HG03280 (cell line): ENCODE measurements around the gene C5orf47.
A peak's percentile ranks its signal among the peaks of the same experiment; 100 is the strongest.
"Not testable (repeated sequence)": the region's sequence is repeated elsewhere in the genome, so short reads cannot be mapped to it uniquely, and the experiment has no call there.

Source experiments
- ATAC-seq: cut with Tn5 transposase; IDR thresholded peaks from one replicate; pipeline ENCODE4 v1.9.1; 2021; ENCODE audit warnings: mild to moderate bottlenecking, moderate library complexity; ENCODE audit not compliant: unreplicated experiment

The C5orf47 gene

DNA sequence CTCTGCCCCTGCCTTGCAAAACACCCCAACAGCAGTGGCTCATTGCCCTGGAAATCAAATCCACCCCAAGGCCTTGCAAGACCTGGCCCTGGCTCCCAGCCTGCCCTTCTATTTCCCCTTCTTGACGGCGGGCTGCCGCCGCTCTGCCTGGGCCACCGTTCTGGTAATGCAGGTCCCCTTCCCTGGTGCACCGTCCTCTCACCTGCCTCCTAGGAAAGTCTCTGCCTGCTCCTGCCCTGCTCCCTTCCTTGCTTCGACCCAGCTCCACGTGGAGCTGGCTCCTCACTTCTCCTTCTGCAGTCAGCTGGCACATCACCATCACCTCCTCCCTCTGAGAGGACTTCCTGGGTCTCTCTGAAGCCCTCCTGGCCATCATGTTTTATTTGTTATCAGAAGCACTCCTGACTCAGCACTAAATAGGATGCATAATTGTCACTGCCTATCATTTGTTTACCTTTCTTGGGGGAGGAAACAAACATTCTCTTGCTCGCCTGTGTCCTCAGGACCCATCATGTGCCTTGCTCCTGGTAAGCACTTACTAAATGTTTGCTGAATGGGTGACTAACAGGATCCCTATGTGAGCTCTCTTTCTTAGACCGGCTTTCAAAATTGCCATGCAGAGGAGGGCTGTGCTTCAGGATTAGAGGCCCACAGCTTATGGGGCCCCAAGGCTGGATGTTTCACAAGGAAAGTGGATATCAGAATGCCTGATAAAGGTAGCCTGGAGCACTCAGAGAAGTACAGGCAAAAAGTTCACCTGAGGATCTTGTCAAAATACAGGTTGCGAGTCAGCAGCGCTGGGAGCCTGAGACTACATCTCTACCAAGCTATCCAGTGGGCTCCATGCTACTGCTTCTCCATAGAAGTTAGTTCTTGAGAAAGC, 19.6 kb upstream of the C5orf47 start:
- ATAC-seq: no peak

DNA sequence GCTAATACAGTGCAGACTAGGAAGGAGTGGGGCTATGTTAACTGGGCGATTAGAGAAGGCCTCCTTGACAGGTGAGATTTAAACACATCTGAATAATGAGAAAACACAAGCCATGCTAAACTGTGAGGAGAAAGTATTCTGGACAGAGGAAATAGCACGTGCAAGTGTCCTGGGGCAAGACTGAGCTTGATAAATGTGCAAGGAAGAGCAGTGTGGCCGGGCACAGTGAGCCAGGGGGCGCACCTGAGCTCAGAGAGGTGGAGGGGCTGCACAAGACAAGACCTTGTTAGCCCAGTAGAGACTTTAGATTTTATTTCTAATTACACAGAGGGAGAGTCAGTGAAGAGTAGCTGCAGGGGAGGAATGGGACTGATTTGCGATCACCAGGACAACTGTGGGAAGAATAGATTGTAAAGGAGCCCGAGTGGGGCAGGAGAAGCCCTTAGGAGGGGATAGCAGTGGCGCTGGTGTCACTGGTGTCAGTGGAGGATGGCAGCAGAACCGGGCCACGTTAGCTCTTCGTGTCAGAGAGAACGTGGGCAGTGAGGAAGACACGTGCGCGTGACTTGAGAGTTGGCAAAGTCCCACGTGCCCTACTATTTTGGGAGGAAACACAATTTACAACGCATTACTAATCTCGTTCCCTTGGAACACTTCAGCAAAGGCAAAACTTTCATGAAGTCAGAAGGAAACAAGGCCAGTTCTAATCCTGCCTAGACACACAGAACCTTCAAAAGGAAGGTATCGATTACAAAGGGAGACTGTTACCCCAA, 17.9 kb upstream of the C5orf47 start:
- ATAC-seq: no peak

- no peak for ATAC-seq
These were observed 17.2 kb upstream of the C5orf47 start for GRCh38 chr5:173971681-173972345.

DNA sequence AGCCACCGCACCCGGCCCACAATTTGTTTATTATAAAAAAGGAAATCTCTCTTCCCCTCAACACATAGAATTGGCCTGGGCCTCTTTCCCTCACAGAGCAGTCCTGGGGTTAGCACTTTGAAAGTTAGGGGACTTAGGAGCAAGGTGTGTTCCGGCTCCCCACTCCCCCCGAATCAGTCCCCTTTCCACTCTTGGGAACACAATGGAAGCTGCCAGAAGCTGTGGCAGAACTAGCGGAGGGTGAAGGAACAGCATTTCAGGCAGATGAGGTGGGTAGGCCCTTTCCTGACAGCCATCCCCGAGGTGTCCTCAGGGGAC, 16.4 kb upstream of the C5orf47 start:
- ATAC-seq: no peak

GRCh38 chr5:173972925-173973615, 15.9 kb upstream of the C5orf47 start:
- ATAC-seq: peak; percentile 76

DNA sequence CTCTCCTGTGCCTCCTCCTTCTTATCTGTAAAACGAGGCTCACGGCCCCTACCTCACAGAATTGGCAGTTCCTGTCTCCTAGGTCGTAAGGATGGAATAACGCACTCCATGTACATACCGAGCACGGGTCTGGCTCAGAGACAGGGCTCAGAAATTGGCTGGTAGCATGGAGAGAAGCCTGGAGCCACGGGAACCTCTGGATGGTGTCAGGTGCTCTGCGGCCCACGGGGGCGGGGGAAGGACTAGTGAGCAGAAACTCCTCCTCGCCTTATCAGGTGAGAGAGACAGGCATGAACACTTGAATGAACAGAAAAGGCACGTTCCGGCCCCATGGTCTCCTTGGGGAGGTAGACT, 15.4 kb upstream of the C5orf47 start:
- ATAC-seq: peak; percentile 31

- ATAC-seq: no peak
These were observed 14.2 kb upstream of the C5orf47 start for GRCh38 chr5:173974688-173975239.

DNA sequence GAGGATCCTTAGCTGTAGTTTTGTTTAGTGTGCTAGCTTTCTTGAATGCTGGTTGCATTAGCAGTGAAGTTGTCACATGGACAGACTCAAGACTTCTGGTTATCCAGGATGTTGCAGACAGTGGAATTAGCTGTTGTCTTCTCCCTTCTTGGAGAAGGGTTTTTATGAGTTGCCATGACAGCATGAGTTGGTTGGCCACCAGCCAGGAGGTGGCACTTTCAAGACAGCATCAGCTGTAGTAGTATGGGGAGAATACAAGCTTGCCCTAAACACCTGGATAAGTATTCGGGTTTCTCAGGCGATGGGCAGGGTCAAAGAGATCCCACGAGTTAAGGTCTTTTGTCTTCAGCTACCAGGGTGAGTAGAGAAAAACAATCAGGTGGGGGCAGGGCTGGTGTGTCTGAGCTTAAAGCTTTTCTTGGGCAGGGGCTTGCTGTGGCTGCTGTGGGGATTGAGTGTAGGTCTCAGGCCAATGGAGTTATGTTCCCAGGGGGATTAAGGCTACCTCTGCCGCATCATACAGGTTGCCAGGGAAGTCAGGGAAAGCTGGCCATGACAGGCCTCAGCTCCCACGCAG, 7.7 kb upstream of the C5orf47 start:
- ATAC-seq: no peak

DNA sequence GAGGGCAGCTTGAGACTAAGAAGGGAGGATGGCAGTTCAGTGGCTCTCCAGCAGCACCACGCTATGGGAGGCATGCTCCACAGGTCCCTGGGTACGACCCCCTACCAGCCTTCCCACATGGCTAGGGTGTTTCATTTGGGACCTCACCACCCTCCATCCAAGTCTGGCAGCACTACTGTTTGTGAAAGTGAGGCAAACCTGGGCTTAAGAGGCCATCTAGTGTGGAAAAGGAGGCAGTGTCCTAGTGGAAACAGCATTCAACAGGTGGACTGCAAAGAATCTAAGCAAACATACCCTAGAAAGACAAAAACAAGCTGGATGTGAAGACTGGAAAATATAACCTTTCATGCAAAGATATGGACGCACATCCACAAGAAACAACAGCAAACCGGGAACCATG, 4.8 kb upstream of the C5orf47 start:
- no peak for ATAC-seq

DNA sequence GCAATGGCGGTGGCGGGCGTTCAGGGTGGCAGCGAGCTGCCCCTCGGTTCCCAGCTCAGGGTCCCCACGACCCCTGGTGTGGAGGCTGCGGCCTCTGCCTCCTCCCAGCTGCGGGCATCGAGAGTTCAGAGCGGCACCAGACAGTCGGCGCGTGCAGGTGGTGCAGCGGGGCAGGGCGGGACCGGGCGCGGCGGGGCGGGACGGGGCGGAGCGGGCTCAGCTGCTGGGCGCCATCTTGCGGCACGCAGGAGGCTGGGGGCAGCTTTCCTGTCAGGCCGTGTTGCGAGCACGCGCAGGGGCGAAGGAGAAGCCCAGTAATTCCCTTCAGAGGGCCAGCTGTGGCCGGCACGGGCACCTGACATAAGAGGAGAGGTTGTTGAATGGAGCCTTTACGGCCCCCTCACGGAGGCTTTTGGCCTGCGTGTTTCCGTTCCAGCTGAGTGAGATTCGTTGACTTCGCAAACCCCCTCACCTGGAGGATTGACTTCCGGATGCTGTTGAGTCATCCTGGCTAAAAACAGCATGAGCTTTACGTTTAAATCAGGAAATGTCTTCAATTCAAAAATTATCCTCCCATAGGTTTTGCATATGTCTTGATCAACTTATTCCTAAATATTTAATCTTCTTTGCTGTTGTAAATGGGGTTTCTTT, 587 bp downstream of the C5orf47 start:
- no peak for ATAC-seq

DNA sequence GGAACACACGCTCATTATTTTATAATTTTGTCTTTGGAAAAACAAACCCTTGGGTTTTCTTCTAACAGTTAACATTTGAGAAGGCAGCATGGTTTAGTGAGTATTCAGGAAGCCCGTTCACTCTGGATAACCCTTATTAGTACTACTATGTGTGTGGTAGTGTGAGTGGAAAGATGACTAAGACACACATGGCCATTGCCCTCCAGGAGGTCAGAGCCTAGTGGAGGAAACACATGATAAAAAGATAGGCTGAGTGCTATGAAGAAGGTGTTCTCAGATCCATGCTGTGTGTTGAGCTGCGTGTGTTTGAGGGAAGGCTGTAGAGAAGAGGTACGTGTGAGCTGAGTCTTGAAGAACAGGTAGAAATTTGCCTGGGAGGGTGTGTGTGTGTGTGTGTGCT, 8.4 kb downstream of the C5orf47 start:
- ATAC-seq: no peak

- no peak for ATAC-seq
These were observed 9.6 kb downstream of the C5orf47 start for GRCh38 chr5:173998531-173998930.

DNA sequence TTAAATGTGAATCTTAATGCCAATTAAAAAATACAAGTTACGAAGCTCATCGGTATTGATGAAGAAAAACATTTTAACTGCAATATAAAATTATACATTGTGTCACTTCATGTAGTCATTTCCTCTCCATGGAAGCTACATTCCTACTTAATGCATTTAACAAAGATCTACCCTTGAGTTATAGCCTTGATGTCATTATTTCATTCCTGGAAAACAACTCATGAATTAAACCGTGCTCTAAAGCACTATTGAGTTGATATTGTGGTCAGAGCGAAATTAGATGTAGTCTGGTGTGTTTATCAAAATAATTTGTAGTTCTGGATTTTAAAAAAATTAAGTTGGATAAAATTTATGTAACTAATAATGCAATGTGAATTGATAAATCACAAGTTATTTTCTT, 11.1 kb downstream of the C5orf47 start:
- ATAC-seq: no peak

- ATAC-seq: no peak
These were observed 14.8 kb downstream of the C5orf47 start for GRCh38 chr5:174003795-174004194.

DNA sequence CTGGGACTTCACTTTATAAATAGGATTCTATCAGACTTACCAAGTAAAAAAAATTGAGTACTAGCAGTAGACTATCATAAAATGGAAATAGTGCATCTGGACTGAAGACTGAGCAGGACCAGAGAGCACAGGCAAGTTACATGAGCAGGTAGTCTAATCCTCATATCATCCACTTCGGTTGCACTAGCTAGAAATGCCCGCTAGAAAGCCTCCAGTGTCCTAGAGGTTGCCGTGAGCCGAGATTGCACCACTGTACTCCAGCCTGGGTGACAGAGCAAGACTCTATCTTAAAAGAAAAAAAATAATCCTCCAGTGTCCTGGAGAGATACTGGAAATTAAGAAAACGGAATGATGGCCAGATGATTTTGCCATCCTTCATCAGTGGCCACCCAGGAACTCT, 20.0 kb downstream of the C5orf47 start:
- no peak for ATAC-seq

GRCh38 chr5:174010365-174010764, 21.4 kb downstream of the C5orf47 start:
- ATAC-seq: no peak

- ATAC-seq: no peak
These were observed 22.5 kb downstream of the C5orf47 start for GRCh38 chr5:174011441-174011840.

- ATAC-seq: not testable (repeated sequence)
These were observed 31.3 kb downstream of the C5orf47 start for GRCh38 chr5:174020069-174020927.

DNA sequence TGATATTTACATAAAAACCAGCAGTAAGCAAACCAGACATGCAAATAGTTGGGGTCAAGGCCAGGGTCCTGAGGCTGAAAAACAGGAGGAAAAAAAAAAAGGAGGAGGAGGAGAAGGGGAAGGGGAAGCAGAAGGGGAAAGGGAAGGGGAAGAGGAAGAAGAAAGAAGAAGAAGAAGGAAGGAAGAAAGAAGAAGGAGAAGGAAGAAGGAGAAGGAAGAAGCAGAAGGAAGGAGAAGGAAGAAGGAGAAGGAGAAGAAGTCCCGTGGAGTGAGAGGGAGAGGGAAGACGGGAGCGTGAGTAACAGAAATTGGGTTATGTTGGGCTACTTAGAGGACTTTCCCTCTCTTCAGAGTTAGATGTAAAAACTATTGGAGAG, 31.9 kb downstream of the C5orf47 start:
- no peak for ATAC-seq
